Ovary (tissue), 10 donors: ENCODE measurements around the gene HS1BP3. TPM values are rescaled to one million over a fixed set of nuclear protein-coding genes. Genes with fewer than 3 reads are reported as not detected.
A peak's percentile ranks its signal among the peaks of the same experiment; 100 is the strongest.

Experiments
- DNase-seq, 5 donors: peaks; one replicate each; pipeline ENCODE4 v3.0.0-alpha.2; 2019 to 2020
- H3K27ac ChIP-seq, 2 donors: fragments of 200-600 bp; one replicate each; pipeline versions ENCODE4 v1.5.1 to v1.8.0; 2019 to 2022
- H3K27me3 ChIP-seq: fragments of 200-600 bp; one replicate; pipeline ENCODE4 v1.8.0; 2022
- H3K36me3 ChIP-seq: fragments of 200-600 bp; sonication (generic); one replicate; pipeline ENCODE4 v1.5.1; 2019
- H3K4me1 ChIP-seq: one replicate; pipeline ENCODE4 v1.8.1; 2013; ENCODE audit warnings: mild to moderate bottlenecking, moderate library complexity; ENCODE audit not compliant: insufficient read depth
- H3K4me3 ChIP-seq: fragments of 200-600 bp; sonication (generic); one replicate; pipeline ENCODE4 v1.5.1; 2017
- H3K9me3 ChIP-seq, 2 donors: fragments of 200-600 bp in 1 of 2; sonication (generic) in 1 of 2; one replicate each; pipeline versions ENCODE4 v1.5.1 to v1.8.1; 2013 to 2019; ENCODE audit warnings: mild to moderate bottlenecking in 1 of 2, moderate library complexity in 1 of 2
- EP300 ChIP-seq: sonication (generic); formaldehyde crosslinking; IDR thresholded peaks from one replicate; pipeline ENCODE4 v1.6.1; 2017; ENCODE audit warnings: antibody characterized with exemption
- POLR2A ChIP-seq: fragments of 450-650 bp; IDR thresholded peaks from one replicate; pipeline ENCODE4 v1.6.1; 2017; ENCODE audit warnings: antibody characterized with exemption, mild to moderate bottlenecking, moderate library complexity
- WGBS, 3 donors: extraction: QIAGEN DNeasy Blood & Tissue Kit in 1 of 3; methylation state at CpG; one replicate each; pipeline versions ENCODE4 v1.1.5 to v1.1.7; 2013 to 2017; 5-methylcytosine and 5-hydroxymethylcytosine counted together
- intact Hi-C, 4 donors: fragments of 100-400 bp; cut with DNase I; formaldehyde crosslinking; loops; one replicate each; pipeline versions ENCODE4 v1.11.0 to v1.15.1; 2022 to 2023
- long read RNA-seq, 3 donors: library from polyadenylated mRNA in 2 of 3; unstranded in 2 of 3; transcript quantifications; one replicate each; pipeline ENCODE4 v2.0.0 and lab custom pipeline, GENCODE V29; 2021 to 2026
- polyA plus RNA-seq, 2 donors: library from polyadenylated mRNA; stranded (reverse); fragments of 200-250 nt in 1 of 2; fragments of 350-450 nt in 1 of 2; fragmentation: Illumina TruSeq in 1 of 2; extraction: RNeasy Lipid Tissue Mini Kit (QIAGEN cat#74804) in 1 of 2; gene quantifications; one replicate each; pipeline ENCODE4 v1.2.3, GENCODE V29; 2013 to 2014
- total RNA-seq, 7 donors: library from RNA; depleted of rRNA in 2 of 7; stranded (reverse); fragments of >200 nt in 2 of 7; fragmentation: NEBNext Ultra II Directional in 3 of 7; extraction: Animal tissue kit (Norgen Biotek cat#: 25700) in 3 of 7; gene quantifications; one replicate each; pipeline versions ENCODE4 v1.1.0 to v1.2.4, GENCODE V29; 2016 to 2023
- TF ChIP-seq, protein P1 (sequence below), 3 donors: fragments of 450-650 bp in 2 of 3; fragments of 200-600 bp in 1 of 3; IDR thresholded peaks; one replicate each; pipeline versions ENCODE4 v1.5.1 to v1.8.0; 2016 to 2022; ENCODE audit warnings: antibody characterized with exemption in 3 of 3, mild to moderate bottlenecking in 1 of 3
- donor health status: DM: no; HTN: no; CAD: no; lungs with moderate emphysema.
- donor health status: DM: no; HTN: no; CAD: no.
- donor health status: Bipolar disorder and iron deficiency.
- donor health status: DM: yes; HTN: yes; CAD: no.
- donor health status: DM: no; HTN: no; CAD: no.
- donor health status: DM: yes; HTN: yes; CAD: no.

The HS1BP3 gene, protein sequence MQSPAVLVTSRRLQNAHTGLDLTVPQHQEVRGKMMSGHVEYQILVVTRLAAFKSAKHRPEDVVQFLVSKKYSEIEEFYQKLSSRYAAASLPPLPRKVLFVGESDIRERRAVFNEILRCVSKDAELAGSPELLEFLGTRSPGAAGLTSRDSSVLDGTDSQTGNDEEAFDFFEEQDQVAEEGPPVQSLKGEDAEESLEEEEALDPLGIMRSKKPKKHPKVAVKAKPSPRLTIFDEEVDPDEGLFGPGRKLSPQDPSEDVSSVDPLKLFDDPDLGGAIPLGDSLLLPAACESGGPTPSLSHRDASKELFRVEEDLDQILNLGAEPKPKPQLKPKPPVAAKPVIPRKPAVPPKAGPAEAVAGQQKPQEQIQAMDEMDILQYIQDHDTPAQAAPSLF
- total RNA-seq: 10 to 100 TPM; 12.8 to 24.4 (median 22.4) TPM
- polyA plus RNA-seq: 10 to 100 TPM; 12.0 to 22.2 TPM
- long read RNA-seq, donor 1, transcript HS1BP3-201 (7 exons, 2,370 nt): major isoform, 71 of 129 reads
- long read RNA-seq, donor 1, partial matches to known transcripts: 24 of 129 reads
- long read RNA-seq, donor 1, other reads (novel, unspliced or antisense): 34 of 129 reads
- long read RNA-seq, donor 2, full-length matches to known transcripts: 4 of 4 reads
- long read RNA-seq, donor 2, partial matches to known transcripts: 0 of 4 reads
- long read RNA-seq, donor 2, other reads (novel, unspliced or antisense): 0 of 4 reads
- long read RNA-seq, donor 3, transcript HS1BP3-201 (7 exons, 2,370 nt): major isoform, 13 of 26 reads
- long read RNA-seq, donor 3, partial matches to known transcripts: 10 of 26 reads
- long read RNA-seq, donor 3, other reads (novel, unspliced or antisense): 3 of 26 reads

DNA sequence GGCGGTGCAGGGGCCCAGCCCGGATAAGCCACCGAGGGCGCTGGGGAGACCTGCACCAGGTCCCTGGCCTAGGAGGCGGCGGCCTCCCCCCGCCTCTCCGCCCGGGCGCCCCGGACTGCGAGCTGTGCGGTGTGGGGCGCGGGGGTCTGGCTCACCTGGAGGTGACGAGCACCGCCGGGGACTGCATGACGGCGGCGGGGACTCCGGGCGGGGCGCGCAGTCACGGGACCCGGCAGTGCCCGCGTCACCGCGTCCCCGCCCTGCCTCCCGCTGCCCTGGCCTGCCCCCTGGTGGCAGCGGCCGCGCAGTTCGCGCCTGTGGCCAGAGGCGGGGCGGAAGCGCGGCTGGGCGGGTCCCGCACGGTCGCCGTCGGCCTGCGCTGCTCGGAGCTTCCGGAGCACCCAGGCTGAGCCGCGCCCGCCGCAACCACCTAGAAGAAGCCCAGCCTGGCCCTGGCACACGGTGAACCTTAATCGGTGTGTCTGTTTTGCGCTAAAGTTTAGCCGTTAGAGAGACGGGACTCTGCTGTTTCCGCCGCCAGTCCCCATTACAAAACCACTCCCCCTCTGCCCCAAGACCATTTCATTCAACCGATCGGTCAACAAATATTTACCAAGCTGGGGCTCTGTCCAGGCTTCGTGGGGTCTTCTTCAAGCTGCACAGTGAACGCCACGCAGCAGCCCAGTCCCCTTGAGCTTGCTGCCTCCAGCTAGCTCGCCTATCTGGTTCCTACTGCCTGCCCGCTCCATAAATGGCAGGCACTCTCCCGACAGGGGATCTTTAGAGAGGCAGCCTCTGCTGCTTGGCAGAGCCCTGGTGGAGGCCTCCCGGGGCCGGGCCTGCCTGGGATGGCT lies at the start of gene HS1BP3:
TSS of gene HS1BP3 (minus strand) at position 222 of the 854 bp plus-strand sequence. CDS start at position 187, 35 bp downstream.
- DNase-seq: peak; percentile 77 to 91 (median 85)
- 0 to 1% (median 1%) methylated on average over 52 to 72 of the region's 72 CpGs for WGBS, 3 donors

DNA sequence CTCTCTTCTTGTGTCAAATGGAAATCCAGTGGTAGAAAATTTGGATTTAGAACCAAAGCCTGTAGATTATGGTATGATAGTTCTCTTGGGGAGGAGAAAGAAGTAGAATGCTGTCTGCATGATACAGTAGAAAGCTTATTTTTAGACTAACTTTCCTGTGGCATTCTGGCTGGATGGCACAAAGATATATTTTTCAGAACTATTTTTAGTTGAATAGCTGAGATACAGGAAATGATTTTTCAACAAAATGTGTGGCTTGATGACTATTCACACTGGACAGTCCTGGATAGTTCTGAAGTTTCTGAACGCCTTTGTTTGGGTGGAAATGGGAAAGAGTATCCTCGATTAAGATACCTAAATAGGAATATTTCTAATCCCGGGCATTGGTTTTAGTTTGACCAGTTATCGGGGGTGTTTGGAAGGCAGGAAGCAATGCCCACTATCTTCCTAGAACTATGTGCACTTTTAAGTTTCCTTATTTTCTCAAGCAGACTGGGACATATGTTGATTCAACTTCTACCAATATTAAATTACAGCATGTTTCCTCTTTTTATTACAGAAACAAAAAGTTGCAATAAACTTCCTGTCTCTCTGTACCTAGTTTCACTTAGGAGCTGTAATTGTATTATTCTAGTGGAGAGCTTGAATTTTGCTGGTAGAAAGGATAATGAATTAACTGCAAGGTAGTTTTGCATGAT lies 48.2 kb upstream of the HS1BP3 start:
- no peaks in the 10 kb centered on the region for H3K27me3 ChIP-seq
- no peak overlapping the region for H3K4me3 ChIP-seq
- H3K9me3 ChIP-seq: no peaks in the 10 kb centered on the region
- H3K27ac ChIP-seq: no peak overlapping the region
- intact Hi-C loops: no loop called here
- no peaks in the 10 kb centered on the region for H3K4me1 ChIP-seq
- DNase-seq: no peak
- 20 to 44% (median 24%) methylated on average over 4 of the region's 4 CpGs for whole genome bisulfite sequencing, 3 donors
- no peaks in the 10 kb centered on the region for H3K36me3 ChIP-seq
- TF ChIP-seq, protein P1, sequence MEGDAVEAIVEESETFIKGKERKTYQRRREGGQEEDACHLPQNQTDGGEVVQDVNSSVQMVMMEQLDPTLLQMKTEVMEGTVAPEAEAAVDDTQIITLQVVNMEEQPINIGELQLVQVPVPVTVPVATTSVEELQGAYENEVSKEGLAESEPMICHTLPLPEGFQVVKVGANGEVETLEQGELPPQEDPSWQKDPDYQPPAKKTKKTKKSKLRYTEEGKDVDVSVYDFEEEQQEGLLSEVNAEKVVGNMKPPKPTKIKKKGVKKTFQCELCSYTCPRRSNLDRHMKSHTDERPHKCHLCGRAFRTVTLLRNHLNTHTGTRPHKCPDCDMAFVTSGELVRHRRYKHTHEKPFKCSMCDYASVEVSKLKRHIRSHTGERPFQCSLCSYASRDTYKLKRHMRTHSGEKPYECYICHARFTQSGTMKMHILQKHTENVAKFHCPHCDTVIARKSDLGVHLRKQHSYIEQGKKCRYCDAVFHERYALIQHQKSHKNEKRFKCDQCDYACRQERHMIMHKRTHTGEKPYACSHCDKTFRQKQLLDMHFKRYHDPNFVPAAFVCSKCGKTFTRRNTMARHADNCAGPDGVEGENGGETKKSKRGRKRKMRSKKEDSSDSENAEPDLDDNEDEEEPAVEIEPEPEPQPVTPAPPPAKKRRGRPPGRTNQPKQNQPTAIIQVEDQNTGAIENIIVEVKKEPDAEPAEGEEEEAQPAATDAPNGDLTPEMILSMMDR (IDR thresholded peaks at IDR 0.05): no peak
- TF ChIP-seq EP300 (no peak), POLR2A (no peak)

More for the DNA sequence above, at the start of gene HS1BP3:
- intact Hi-C loops: no loop called here
- peak within 1 kb of the TSS; percentile 100 for H3K4me3 ChIP-seq
- no peaks in the 10 kb centered on the region for H3K27me3 ChIP-seq
- H3K36me3 ChIP-seq: no peaks in the 10 kb centered on the region
- H3K27ac ChIP-seq: peak within 1 kb of the TSS; percentile 52 to 65
- no peaks in the 10 kb centered on the region for H3K9me3 ChIP-seq
- TF ChIP-seq EP300 (no peak), POLR2A (peak; percentile 83)
- TF ChIP-seq, protein P1 (IDR thresholded peaks at IDR 0.05): peak; percentile 90 to 100 (median 99)
- H3K4me1 ChIP-seq: peaks cover 10% of the 10 kb centered on the region

DNA sequence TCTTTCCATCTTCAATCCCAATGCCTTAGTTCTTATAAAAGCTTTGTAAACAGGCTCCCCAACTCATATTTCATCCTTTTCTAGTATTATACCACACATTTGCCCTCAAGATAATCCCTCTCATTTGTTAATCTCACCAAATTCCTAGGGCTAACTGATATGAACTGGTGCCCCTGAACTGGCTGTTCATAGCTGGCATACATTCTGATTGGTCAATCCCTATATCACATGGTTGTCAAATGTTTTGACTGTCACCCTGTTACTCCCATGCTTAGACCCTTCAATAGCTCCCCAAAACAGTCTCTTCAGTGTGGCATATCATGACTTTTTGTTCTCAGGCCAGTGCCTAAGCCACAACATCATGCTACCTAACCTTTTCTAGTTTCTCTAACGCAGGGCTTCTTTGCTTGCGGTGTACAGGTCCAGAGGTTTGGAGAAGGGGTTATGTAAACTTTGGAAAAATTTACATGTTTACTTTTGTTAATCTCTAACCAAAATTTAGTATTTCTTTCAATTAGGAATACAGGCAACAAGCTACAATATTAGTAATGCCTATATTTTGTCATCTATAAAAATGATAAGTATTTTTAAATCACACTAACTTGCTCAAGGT lies 46.5 kb upstream of the HS1BP3 start:
- intact Hi-C loops: no loop called here
- Histone ChIP-seq H3K27ac (no peak overlapping the region), H3K9me3 (no peaks in the 10 kb centered on the region), H3K27me3 (no peaks in the 10 kb centered on the region), H3K4me3 (no peak overlapping the region), H3K36me3 (no peaks in the 10 kb centered on the region), H3K4me1 (no peaks in the 10 kb centered on the region)
- 86 to 97% (median 88%) methylated on average over 2 of the region's 2 CpGs for WGBS, 3 donors
- DNase-seq: no peak
- TF ChIP-seq POLR2A (no peak), EP300 (no peak)
- TF ChIP-seq, protein P1 (IDR thresholded peaks at IDR 0.05): no peak
